Inferior parietal cortex (tissue), 1 donor: ENCODE measurements around the gene DNAJC19.
"Not testable (repeated sequence)": the region's sequence is repeated elsewhere in the genome, so short reads cannot be mapped to it uniquely, and the experiment has no call there.

Experiments
- DNase-seq: peaks from one replicate; pipeline ENCODE4 v3.0.0-alpha.2; 2016; ENCODE audit errors: extremely low spot score

The DNAJC19 gene

GRCh38 chr3:180989291-180990163, at the start of gene DNAJC19:
Gene DNAJC19 (minus strand): TSS chr3:180989736. CDS start chr3:180989602, 134 bp downstream.
- peak; percentile 97 for DNase-seq

DNA sequence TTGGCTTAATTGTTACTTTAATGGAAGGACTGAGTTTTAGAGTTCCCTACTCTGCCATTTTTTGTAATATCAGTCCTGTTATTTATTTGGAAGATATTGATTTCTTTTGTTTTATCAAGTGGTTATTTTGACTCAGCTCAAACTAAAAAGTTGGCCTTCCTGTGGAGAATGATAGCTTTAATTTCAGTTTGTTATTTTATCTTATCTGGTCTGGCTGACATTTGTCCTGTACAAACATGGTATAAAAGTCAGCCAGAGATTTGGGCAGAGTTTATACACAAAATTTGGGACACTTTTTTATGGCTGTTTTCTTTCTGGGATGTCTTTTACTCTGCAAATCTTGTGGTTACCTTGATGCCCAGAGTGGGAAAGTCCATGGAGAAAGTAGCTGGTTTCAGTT, 41.4 kb upstream of the DNAJC19 start:
- no peak for DNase-seq

- no peak for DNase-seq
Measured at GRCh38 chr3:181025204-181025603, 35.7 kb upstream of the DNAJC19 start.

DNA sequence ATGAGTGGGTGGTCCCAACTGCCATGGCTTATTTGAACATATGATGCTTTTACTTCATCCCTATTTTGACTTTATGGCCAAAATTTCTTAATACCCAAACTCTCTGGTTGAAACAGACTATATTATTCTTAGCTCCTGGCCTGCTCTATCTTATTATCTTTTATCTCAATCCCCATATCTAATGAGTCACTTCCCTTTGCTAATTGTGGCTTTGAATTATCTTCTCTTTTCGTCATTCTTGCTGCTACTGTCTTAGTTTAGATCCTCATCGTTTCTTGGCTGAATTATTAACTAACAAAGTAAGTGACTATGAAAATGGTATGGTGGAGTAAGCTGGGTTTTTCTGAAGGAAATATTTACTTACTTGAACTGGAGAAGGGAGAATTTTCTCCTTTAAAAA, 28.2 kb upstream of the DNAJC19 start:
- DNase-seq = no peak

GRCh38 chr3:181009225-181009624, 19.7 kb upstream of the DNAJC19 start:
- no peak for DNase-seq

DNA sequence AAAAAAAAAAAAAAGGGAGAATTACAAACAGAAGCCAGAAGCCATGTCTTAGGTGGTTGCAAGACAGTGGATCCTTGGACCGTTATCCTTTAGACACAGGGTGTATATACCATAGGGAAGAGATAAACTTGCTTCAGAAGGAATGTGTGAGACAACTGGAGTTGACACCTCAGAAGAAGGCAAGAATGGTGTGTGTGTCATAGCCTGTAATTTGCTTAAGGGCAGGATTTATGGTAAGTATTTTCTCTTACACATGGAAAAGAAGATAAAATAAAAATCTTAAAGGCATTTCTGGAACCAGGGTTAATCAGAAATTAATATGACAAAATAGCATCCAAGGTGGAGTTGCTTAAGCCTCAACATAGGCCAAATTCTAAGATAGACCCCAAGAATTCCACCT, 19.3 kb upstream of the DNAJC19 start:
- DNase-seq = no peak

DNA sequence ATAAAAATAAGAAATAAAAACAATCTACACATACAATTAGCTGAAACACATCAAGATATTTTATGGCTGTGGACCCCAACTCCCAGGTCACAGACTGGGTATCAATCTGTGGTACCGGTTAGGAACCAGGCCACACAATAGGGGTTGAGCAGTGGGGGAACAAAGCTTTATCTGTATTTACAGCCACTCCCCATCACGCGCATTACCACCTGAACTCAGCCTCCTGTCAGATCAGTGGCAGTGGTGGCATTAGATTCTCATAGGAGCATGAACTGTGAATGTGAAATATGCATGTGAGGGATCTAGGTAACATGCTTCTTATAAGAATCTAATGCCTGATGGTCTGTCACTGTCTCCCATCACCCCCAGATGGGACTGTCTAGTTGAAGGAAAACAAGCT, 17.7 kb upstream of the DNAJC19 start:
- no peak for DNase-seq

DNA sequence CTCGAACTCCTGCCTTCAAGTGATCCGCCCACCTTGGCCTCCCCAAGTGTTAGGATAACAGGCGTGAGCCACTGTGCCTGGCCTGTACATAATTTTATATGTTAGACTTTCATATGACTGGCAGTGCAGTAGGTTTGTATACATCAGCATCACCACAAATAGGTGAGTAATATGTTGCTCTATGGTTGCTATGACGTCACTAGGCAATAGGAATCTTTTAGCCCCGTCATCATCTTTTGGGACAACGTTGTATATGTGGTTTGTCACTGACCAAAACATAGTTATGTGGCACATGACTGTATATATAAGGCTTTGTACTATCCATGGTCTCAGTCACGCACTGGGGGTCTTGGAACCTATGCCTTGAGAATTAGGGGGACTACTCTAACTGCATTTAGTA, 17.0 kb upstream of the DNAJC19 start:
- no peak for DNase-seq

DNA sequence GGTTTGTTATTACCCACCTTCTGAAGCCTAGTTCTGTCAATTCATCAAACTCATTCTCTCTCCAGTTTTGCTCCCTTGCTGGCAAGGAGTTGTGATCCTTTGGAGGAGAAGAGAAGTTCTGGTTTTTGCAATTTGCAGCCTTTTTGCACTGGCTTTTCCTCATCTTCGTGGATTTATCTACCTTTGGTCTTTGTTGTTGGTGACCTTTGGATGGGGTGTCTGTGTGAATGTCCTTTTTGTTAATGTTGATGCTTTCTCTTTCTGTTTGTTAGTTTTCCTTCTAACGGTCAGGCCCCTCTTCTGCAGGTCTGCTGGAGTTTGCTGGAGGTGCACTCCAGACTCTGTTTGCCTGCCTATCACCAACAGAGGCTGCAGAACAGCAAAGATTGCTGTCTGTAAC, 13.9 kb upstream of the DNAJC19 start:
- DNase-seq = not testable (repeated sequence)

DNA sequence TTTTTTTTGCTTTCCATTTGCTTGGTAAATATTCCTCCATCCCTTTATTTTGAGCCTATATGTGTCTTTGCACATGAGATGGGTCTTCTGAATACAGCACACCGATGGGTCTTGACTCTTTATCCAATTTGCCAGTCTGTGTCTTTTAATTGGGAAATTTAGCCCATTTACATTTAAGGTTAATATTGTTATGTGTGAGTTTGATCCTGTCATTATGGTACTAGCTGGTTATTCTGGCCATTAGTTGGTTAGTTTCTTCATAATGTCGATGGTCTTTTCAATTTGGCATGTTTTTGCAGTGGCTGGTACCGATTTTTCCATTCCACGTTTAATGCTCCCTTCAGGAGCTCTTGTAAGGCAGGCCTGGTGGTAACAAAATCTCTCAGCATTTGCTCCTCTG, 12.8 kb upstream of the DNAJC19 start:
- DNase-seq = not testable (repeated sequence)

DNA sequence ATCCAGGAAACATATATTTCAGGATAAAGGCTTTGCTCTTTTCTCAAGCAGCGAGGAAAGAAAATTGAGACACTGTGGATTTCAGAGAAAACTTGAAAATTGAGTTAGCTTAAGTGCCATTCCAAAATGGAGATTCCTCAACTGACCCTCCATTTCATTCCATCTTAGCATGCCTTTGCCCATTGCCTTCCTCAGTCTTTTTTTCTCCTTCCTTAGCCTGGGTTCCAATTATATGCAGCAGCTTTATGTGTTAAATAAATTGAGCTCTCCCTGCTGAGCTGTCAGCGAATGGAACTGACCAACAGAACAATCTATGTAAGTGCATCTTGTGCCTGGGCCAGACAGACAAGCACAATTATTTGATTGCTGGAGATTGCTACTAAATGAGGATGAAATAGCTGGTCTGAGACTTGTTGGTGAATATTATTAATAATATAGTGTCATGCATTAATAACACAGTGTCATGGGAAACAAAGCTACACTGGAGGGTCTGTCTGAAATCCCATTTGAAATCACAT, 6.9 kb upstream of the DNAJC19 start:
- no peak for DNase-seq

- DNase-seq = no peak
Measured at GRCh38 chr3:180990505-180990904, 969 bp upstream of the DNAJC19 start.

DNA sequence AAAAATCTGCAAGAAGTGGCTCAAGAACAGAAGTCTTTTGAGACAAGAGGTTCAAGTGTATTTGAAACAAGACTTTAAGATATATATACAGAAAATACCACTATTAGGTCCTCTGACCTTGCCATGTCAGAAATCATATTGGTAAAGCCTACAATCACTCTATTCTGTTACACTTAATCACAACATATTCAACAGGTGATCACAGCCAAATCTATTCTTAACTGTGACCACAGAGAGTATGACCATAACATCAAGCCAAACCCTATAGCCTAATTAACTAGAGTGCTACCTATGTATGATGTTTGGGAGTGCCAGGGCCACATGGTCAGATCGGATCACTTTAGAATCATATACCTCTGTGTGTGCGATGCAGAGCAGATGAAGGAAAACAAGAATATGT, 2.2 kb downstream of the DNAJC19 start:
- DNase-seq = no peak

GRCh38 chr3:180986366-180986765, 3.2 kb downstream of the DNAJC19 start:
- not testable (repeated sequence) for DNase-seq

GRCh38 chr3:180983136-180983535, 6.4 kb downstream of the DNAJC19 start:
- DNase-seq = no peak

GRCh38 chr3:180981912-180982311, 7.6 kb downstream of the DNAJC19 start:
- DNase-seq = no peak

DNA sequence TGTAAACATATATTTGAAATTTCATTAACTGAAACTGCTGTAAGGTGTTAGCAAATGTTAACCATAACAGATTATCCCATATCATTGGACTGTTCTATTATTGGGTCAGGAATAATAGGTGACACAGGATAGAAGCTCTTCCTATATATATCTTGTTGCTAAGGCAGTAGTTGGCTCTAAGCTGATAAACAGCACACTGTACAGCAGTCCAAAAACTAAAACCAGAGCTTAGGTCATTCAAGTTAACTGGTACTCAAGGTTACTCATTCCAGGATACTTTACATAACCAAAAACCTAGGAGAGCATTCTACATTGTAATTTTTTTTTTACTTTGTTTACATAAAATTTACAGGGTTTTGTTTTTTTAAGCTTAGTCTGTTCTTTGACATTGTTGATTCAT, 8.9 kb downstream of the DNAJC19 start:
- DNase-seq = no peak

- no peak for DNase-seq
Measured at GRCh38 chr3:180979961-180980360, 9.6 kb downstream of the DNAJC19 start.

- DNase-seq = no peak
Measured at GRCh38 chr3:180977498-180977897, 12.0 kb downstream of the DNAJC19 start.

GRCh38 chr3:180974286-180974685, 15.2 kb downstream of the DNAJC19 start:
- DNase-seq = no peak

- no peak for DNase-seq
Measured at GRCh38 chr3:180973543-180973942, 16.0 kb downstream of the DNAJC19 start.

GRCh38 chr3:180970931-180971330, 18.6 kb downstream of the DNAJC19 start:
- DNase-seq = no peak

GRCh38 chr3:180962530-180962929, 27.0 kb downstream of the DNAJC19 start:
- no peak for DNase-seq

- no peak for DNase-seq
Measured at GRCh38 chr3:180961552-180961951, 28.0 kb downstream of the DNAJC19 start.
